A673 (cell line): ENCODE measurements around the gene STARD10. TPM values are rescaled to one million over a fixed set of nuclear protein-coding genes. Genes with fewer than 3 reads are reported as not detected.

ENCODE experiments used
- BruUV-seq: library from RNA; stranded (reverse); fragments of 400-500 nt; replicated peaks from 2 replicates; lab custom pipeline; 2021; lab: Mats Ljungman, UMichigan
- CTCF ChIA-PET: fragments of 300-600 bp; sonication (Branson Sonifier 250); formaldehyde crosslinking; loops from one replicate; lab custom pipeline; 2022; ENCODE audit warnings: antibody characterized with exemption; lab: Charles Lee
- POLR2A ChIA-PET: fragments of 300-600 bp; sonication (Branson Sonifier 250); formaldehyde crosslinking; loops from one replicate; lab custom pipeline; 2022; ENCODE audit warnings: antibody characterized with exemption; ENCODE audit not compliant: low non-redundant PET; lab: Charles Lee
- DNase-seq: peaks from one replicate; pipeline ENCODE4 v3.0.0-alpha.2; 2015; ENCODE audit warnings: low spot score
- H3K27ac ChIP-seq: fragments of 200-600 bp; sonication (generic); 2 replicates; pipeline ENCODE4 v1.5.1; 2016; ENCODE audit warnings: mixed run types, low read depth, mild to moderate bottlenecking, mixed read lengths, antibody characterized with exemption, low read length; ENCODE audit not compliant: poor library complexity, severe bottlenecking
- H3K27me3 ChIP-seq: fragments of 200-600 bp; sonication (generic); replicated peaks from 2 replicates; pipeline ENCODE4 v1.6.1; 2017; ENCODE audit warnings: mixed run types, low read depth, mild to moderate bottlenecking, mixed read lengths, antibody characterized with exemption, low read length; ENCODE audit not compliant: insufficient read depth, poor library complexity
- H3K36me3 ChIP-seq: fragments of 200-600 bp; sonication (generic); 2 replicates; pipeline ENCODE4 v1.6.1; 2016; ENCODE audit warnings: mixed run types, mild to moderate bottlenecking, mixed read lengths, antibody characterized with exemption, low read length; ENCODE audit not compliant: insufficient read depth, poor library complexity, severe bottlenecking
- H3K4me1 ChIP-seq: fragments of 200-600 bp; sonication (generic); 2 replicates; pipeline ENCODE4 v1.6.1; 2017; ENCODE audit warnings: mixed run types, mild to moderate bottlenecking, mixed read lengths, antibody characterized with exemption, low read length; ENCODE audit not compliant: insufficient read depth, poor library complexity, severe bottlenecking
- H3K4me3 ChIP-seq: fragments of 200-600 bp; sonication (generic); 2 replicates; pipeline ENCODE4 v1.5.1; 2016; ENCODE audit warnings: low read depth, mixed run types, mild to moderate bottlenecking, mixed read lengths, low read length; ENCODE audit not compliant: poor library complexity, severe bottlenecking
- H3K9me3 ChIP-seq: fragments of 200-600 bp; sonication (generic); 2 replicates; pipeline ENCODE4 v1.6.1; 2016; ENCODE audit warnings: mixed run types, low read depth, mild to moderate bottlenecking, mixed read lengths, antibody characterized with exemption, low read length; ENCODE audit not compliant: poor library complexity, severe bottlenecking
- CTCF ChIP-seq: fragments of 300-800, 200-600 bp; sonication (generic); conservative IDR thresholded peaks from 2 replicates; pipeline ENCODE4 v1.5.1; 2017; ENCODE audit warnings: low read depth, mild to moderate bottlenecking, antibody characterized with exemption, low read length, moderate library complexity, mixed read lengths
- EZH2 ChIP-seq: fragments of 200-600 bp; sonication (generic); IDR thresholded peaks from 2 replicates; pipeline ENCODE4 v1.6.1; 2017; ENCODE audit warnings: borderline replicate concordance, low read depth, mild to moderate bottlenecking, mixed read lengths, antibody characterized with exemption, low read length; ENCODE audit not compliant: poor library complexity, severe bottlenecking
- intact Hi-C: fragments of 100-400 bp; cut with micrococcal nuclease; formaldehyde crosslinking; loops from one replicate; pipeline ENCODE4 v1.10.0; 2022; ENCODE audit not compliant: unreplicated experiment
- total RNA-seq: library from RNA; stranded (reverse); gene quantifications from 2 replicates; pipeline ENCODE4 v1.2.3, GENCODE V29; 2021

STARD10 gene
- total RNA-seq, 1 experiment from 2014 or later: 16.9 TPM

GRCh38 chr11:72762641-72763304 lies 31.1 kb downstream of the STARD10 start:
- POLR2A ChIA-PET: no interaction called here
- CTCF ChIA-PET: no interaction called here
- TF ChIP-seq CTCF (no peak), EZH2 (no peak)

GRCh38 chr11:72760539-72761405 lies 33.1 kb downstream of the STARD10 start:
- no peaks in the 10 kb centered on the region for H3K9me3 ChIP-seq
- peaks cover 12% of the 10 kb centered on the region for H3K4me1 ChIP-seq
- no TSS peak for BruUV-seq
- CTCF ChIA-PET: no interaction called here
- H3K27ac ChIP-seq: no peak overlapping the region
- H3K4me3 ChIP-seq: no peak overlapping the region
- no peak for DNase-seq
- POLR2A ChIA-PET: interaction anchor here (0.7 kb wide), 1 partner anchor 657 kb away, joined by 5 read pairs; no protein-coding TSS in a partner anchor
- H3K27me3 ChIP-seq: no peaks in the 10 kb centered on the region
- intact Hi-C loops: no loop called here
- TF ChIP-seq EZH2: no peak
- no peak for TF ChIP-seq CTCF
- no peaks in the 10 kb centered on the region for H3K36me3 ChIP-seq

More at GRCh38 chr11:72762641-72763304, 31.1 kb downstream of the STARD10 start:
- Histone ChIP-seq H3K36me3 (no peaks in the 10 kb centered on the region), H3K27ac (no peak overlapping the region), H3K9me3 (no peaks in the 10 kb centered on the region), H3K27me3 (no peaks in the 10 kb centered on the region), H3K4me3 (no peak overlapping the region), H3K4me1 (peaks cover 12% of the 10 kb centered on the region)
- DNase-seq: no peak
- BruUV-seq: no TSS peak
- intact Hi-C loops: no loop called here

GRCh38 chr11:72759468-72759985 lies 34.3 kb downstream of the STARD10 start:
- POLR2A ChIA-PET: no interaction called here
- Histone ChIP-seq H3K4me3 (no peak overlapping the region), H3K27ac (no peak overlapping the region), H3K36me3 (no peaks in the 10 kb centered on the region), H3K9me3 (no peaks in the 10 kb centered on the region), H3K4me1 (peaks cover 12% of the 10 kb centered on the region), H3K27me3 (no peaks in the 10 kb centered on the region)
- DNase-seq: no peak
- CTCF ChIA-PET: no interaction called here
- no peak for TF ChIP-seq EZH2
- TF ChIP-seq CTCF: no peak
- no TSS peak for BruUV-seq
- intact Hi-C loops: no loop called here
